H1 (cell line): ENCODE data around the gene NFAM1. TPM values are rescaled to one million over a fixed set of nuclear protein-coding genes. Genes with fewer than 3 reads are reported as not detected.

Experiments
- polyA plus RNA-seq, 7 experiments: library from polyadenylated mRNA; depleted of rRNA in 3 of 7; stranded (reverse) in 5 of 7; unstranded in 2 of 7; fragments of >200 nt in 5 of 7; fragments of 200-250 nt in 2 of 7; gene quantifications; 1 replicate in 5 of 7; 2 replicates in 1 of 7; 4 replicates in 1 of 7; pipeline versions ENCODE4 v1.2.1 to v1.2.3, GENCODE V29; 2011 to 2013; ENCODE audit warnings: missing spikeins in 2 of 7, mixed read lengths in 2 of 7
- total RNA-seq: library from RNA; stranded (reverse); fragmentation: NEBNext Ultra II Directional; extraction: Animal tissue kit (Norgen Biotek cat#: 25700); gene quantifications from 2 replicates; pipeline ENCODE4 v1.2.1, GENCODE V29; 2021

The NFAM1 gene
- total and polyA plus RNA-seq, 2 of the 8 experiments (the other 6 are each of a cell fraction or from before 2014, with no cell fraction given) = 0.62 to 0.73 TPM

Other genes with a start within 250 kb of the NFAM1 start
- 79.8 and 80.4 TPM in 2 replicates for gene TCF20, start 161.8 kb downstream of the NFAM1 start, total RNA-seq
- gene TCF20, start 161.8 kb downstream of the NFAM1 start, polyA plus RNA-seq (2011; rRNA removed) = 22.0 and 23.3 TPM in 2 replicates
- gene RRP7A, start 87.4 kb upstream of the NFAM1 start, total RNA-seq = 48.4 and 49.0 TPM in 2 replicates
- gene RRP7A, start 87.4 kb upstream of the NFAM1 start, polyA plus RNA-seq (2011; rRNA removed) = 18.4 and 26.7 TPM in 2 replicates
- gene SERHL2, start 121.6 kb upstream of the NFAM1 start, total RNA-seq = 2.1 TPM in 1 of 2 replicates, not detected in the other
- gene SERHL2, start 121.6 kb upstream of the NFAM1 start, polyA plus RNA-seq (2011; rRNA removed) = 0.91 and 1.1 TPM in 2 replicates
- gene POLDIP3, start 182.5 kb upstream of the NFAM1 start, total RNA-seq = 77.3 and 84.6 TPM in 2 replicates
- gene POLDIP3, start 182.5 kb upstream of the NFAM1 start, polyA plus RNA-seq (2011; rRNA removed) = 43.5 and 44.7 TPM in 2 replicates
- gene ATP5MGL, start 208.2 kb upstream of the NFAM1 start, total RNA-seq = 0.52 and 0.84 TPM in 2 replicates
- 0.12 TPM in 1 of 2 replicates, not detected in the other for gene ATP5MGL, start 208.2 kb upstream of the NFAM1 start, polyA plus RNA-seq (2011; rRNA removed)
- 75.3 and 82.5 TPM in 2 replicates for gene CYB5R3, start 217.0 kb upstream of the NFAM1 start, total RNA-seq
- gene CYB5R3, start 217.0 kb upstream of the NFAM1 start, polyA plus RNA-seq (2011; rRNA removed) = 113 and 160 TPM in 2 replicates